AML-193 (cell line): Measurements from ENCODE around the gene GOSR1.
A peak's percentile ranks its signal among the peaks of the same experiment; 100 is the strongest.
"Not testable (repeated sequence)": the region's sequence is repeated elsewhere in the genome, so short reads cannot be mapped to it uniquely, and the experiment has no call there.

ENCODE experiments used
- DNase-seq, 2 experiments: peaks; one replicate each; lab custom pipeline; 2025; lab: John Stamatoyannopoulos, UW

The GOSR1 gene

DNA sequence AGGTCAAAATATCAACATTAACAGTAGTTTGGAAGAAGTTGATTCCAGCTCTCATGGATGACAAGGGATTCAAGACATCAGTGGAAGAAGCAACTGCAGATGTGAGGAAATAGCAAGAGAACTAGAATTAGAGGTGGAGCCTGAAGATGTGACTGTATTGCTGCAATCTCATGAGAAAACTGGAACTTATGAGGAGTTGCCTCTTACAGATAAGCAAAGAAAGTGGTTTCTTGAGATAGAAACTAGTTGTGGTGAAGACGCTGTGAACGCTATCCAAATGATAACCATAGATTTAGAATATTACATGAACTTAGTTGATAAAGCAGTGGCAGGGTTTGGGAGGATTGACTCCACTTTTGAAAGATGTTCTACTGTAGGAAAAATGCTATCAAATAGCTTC, 67.8 kb downstream of the GOSR1 start:
- DNase-seq = peak; percentile 34 to 57

DNA sequence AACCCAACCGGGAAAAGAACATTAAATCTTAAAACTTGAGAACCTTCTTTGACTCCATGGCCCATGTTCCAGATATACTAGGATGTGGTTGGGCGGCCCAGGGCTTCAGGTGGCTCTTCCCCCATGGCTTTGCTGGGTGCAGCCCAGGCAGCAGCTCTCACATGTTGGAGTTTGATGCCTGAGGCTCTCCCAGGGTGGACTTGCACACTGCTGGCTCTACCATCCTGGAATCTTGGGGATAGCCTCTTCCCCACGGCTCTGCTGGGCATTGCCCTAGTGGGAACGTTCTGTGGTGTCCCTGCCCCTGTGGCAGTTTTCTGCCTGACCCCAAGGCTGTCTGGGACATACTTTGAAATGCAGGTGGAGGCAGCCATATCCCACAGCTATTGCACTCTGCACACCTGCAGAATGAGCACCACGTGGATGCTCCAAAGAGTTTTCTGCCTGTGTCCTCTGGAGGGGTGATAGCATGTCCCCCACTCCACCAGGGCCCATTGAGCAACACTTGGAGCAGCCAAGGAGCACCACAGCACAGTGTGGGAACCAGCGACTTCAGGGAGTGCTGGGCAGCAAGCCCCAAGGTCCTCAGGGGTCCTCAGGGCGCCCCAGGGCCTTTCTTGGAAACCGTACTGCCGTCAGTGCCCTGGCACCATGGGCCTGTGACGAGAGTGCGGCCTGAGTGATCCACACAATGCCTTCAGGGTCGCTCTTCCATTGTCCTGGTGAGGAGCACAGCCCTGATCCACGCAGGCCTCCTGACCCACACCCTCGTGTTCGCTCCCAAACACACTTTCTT, 70.8 kb downstream of the GOSR1 start:
- no peak for DNase-seq

DNA sequence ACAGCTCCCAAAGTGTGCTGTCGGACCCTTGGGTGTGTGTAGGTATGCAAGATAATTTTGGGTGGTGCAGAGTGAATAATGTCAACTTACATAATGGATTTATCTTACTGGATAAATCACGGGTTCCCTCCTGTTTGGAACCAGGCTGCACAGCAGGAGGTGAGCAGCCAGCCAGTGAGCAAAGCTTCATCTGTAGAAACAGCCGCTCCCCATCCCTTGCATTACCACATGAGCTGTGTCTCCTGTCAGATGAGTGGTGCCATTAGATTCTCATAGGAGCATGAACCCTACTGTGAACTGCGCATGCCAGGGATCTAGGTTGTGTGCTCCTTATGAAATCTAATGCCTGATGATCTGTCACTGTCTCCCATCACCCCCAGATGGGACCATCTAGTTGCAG, 72.0 kb downstream of the GOSR1 start:
- not testable (repeated sequence) for DNase-seq

DNA sequence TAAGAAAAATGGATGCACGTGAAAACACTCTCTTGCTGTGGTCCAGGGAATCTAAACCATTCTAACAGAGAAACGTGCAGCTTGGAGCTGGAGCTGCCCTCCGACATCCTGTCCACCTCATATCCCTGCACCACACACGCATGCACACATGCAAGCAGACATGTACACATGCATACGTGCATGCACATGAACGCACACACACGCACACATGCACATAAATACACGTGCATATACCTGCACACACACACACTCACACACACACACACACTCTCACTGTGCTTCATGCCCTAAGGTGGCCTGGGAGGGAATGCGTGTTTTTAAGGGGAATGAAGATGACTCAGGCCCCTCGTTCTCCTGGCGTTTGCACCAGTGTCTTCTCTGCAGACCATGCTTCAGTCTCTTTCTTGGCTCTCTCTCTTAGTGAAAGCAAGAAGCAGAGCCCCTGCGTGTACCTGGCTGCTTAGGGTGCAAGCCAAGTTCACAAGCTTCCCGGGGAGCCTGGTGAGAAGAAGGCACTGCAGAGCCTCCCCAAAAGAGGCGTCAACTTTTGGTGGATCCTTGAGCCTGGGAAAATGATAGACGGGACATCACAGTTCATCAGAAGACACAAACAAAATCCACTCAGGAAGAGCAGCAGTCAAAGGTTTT, 72.8 kb downstream of the GOSR1 start:
- DNase-seq = no peak

GRCh38 chr17:30550512-30551273, 73.5 kb downstream of the GOSR1 start:
- DNase-seq = peak; percentile 91 to 93

DNA sequence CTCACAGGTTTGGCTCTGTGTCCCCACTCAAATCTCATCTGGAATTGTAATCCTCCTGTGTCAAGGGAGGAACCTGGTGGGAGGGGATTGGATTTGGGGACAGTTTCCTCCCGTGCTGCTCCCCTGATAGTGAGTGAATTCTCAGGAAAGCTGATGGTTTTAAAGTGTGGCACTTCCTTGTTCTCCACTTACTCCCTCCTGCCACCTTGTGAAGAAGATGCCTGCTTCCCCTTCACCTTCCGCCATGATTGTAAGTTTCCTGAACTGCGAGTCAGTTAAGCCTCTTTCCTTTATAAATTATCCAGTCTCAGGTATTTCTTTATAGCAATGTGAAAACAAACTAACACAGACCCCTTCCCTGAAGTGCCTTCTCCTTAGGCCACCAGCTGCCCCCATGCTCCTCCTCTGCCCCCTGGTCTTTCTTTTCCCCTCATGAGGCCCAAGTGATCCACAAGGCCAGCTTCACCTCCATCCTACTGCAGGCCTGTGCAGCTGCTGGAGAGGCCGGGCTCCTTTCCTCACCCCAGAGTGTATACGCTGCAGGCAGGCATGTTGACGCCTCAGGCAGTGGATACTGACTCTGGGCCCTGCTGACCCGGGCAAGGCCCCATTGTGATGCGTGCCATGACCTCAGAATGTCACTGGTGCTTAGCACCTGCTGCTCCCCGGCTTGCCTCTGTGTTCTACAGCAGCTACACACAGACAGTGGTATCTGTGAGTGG, 74.2 kb downstream of the GOSR1 start:
- DNase-seq = peak; percentile 29 to 47

DNA sequence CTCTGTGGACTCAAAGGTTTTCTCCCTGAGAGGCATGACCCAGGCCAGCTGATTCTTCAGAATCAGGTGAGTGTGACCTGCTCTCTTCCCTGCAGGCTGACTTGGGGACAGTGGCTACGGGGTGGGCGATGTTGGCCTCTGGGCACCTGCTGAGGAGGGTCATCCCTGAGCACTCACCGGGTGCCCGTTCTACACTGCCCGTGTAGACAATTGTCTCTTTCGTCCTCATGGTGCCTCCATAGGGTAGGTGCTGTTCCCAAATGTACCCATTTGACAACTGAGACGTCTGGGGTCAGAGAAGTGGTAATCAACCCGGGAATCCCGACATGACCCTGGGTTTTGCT, 74.8 kb downstream of the GOSR1 start:
- DNase-seq = no peak

- no peak for DNase-seq
Measured at GRCh38 chr17:30552994-30553566, 75.9 kb downstream of the GOSR1 start.

- not testable (repeated sequence) for DNase-seq
Measured at GRCh38 chr17:30553823-30554440, 76.7 kb downstream of the GOSR1 start.

DNA sequence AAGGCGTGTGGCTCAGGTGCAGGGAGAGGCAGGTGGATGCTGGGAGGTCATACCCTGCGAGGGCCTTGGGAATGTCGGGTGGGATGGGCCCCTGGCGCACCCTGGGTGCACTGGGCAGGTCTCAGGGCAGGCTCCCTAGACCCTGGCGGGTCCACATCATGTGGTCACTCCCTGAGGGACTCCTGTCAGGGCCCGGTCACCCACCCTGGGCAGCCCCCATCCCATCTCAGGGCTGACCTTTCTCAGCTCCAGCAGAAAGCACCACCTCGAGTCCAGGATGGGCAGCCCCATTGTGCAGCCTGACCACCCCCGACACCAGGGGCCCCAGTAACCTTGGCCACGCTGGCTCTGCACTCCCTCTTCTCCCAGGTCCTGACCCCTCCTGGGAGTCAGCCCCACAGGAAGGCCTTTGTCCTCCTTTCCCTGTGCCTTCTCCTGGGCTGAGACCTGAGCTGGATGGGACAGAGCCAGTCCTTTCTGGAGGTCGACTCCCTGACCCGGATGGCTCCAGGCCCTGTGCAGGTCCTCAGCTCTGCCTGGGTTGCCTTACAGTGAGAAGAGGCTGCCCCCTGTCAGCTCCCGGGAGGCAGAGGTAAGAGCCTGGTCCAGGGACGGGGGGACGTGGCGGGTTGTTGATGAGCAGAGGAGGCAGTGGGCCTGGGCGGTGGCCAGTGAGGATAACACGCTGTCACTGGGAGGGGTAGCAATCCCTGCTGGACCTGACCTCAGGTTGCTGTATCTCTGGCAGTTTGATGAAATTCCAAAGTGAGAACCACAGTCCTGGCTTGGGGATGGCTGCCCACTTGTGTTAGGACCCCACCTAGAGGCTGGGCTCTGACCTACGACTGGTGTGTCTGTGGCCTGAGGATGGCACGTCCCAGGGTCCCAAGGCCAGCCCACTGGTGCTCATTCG, 77.9 kb downstream of the GOSR1 start:
- DNase-seq = peak; percentile 6 to 20

DNA sequence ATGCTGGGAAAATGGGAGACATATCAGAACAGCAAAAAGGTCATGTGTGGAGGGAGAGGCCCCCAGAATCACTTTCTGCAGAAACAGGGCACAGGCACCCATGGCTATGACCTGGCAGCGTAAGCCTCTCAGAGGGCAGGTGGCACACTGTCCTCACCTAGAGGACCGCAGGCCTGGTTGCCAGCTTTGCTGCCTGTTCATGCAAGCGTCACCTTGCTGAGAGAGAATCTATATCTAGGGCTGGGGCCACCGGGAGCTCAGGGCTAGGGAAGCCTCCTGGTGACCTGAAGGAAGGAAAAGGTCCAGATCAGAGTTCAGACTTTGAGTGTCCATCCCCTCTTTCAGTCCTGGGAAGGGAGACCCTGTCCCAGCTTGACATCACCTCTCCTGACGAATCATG, 78.7 kb downstream of the GOSR1 start:
- DNase-seq = no peak

GRCh38 chr17:30556374-30557332, 79.4 kb downstream of the GOSR1 start:
- DNase-seq = no peak

GRCh38 chr17:30557916-30558685, 80.9 kb downstream of the GOSR1 start:
- no peak for DNase-seq

- DNase-seq = no peak
Measured at GRCh38 chr17:30558686-30559545, 81.7 kb downstream of the GOSR1 start.

GRCh38 chr17:30559656-30560055, 82.4 kb downstream of the GOSR1 start:
- no peak for DNase-seq

DNA sequence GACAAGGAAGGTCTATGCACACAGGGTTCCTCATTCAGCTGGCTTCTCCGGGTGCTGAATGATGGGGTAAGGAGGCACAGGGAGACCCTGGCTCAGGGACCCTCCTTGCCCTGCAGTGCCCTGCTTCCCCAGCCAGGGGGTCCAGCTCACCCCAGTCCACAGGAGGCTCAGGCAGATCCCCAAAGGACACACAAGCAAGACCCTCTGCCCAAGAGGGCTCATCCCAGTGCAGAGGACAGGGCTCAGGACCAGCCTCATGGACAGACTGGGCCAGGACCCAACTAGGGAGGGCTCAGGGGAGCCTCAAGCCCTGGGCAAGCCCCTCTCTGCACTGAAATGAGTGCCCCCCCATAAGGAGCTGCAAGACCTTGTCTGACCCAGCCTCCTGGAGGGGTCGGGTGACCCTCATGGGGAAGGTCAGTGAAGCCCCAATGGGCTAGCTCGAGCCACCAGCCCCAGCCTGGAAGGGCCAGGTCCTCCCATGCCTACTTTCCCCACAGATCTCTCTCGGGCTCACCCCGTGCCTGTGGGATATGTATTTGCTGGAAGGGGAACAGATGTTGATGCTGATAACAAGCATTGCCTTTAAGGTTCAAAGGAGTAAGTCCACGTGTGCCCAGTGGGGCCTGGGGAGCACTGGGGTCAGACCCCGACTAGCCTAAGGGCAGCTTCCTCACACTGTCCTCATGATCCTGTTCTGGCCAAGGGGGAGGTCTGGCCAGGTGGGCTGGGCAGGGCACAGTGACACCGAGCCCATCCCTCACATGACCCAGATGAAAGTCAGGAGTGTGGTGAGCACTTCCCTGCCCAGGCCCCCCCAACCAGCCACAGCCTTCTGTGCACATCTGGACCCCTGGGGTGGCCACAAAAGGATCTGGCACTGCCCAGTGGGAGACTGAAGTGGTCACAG, 83.2 kb downstream of the GOSR1 start:
- DNase-seq = not testable (repeated sequence)
